Endodermal cell (in vitro differentiated cells): Measurements from ENCODE around the gene FLOT2. TPM values are rescaled to one million over a fixed set of nuclear protein-coding genes. Genes with fewer than 3 reads are reported as not detected.
A peak's percentile ranks its signal among the peaks of the same experiment; 100 is the strongest.
"Not testable (repeated sequence)": the region's sequence is repeated elsewhere in the genome, so short reads cannot be mapped to it uniquely, and the experiment has no call there.

Source experiments
- DNase-seq: peaks from one replicate; pipeline ENCODE4 v3.0.0-alpha.2; 2017
- H3K27ac ChIP-seq: 2 replicates; pipeline ENCODE4 v1.5.1; 2013; ENCODE audit warnings: mild to moderate bottlenecking, low read depth, low read length, moderate library complexity
- H3K27me3 ChIP-seq: 2 replicates; pipeline ENCODE4 v1.6.1; 2013; ENCODE audit warnings: mild to moderate bottlenecking, low read length, moderate library complexity; ENCODE audit not compliant: insufficient read depth, control insufficient read depth, poor library complexity, severe bottlenecking
- H3K36me3 ChIP-seq: 2 replicates; pipeline ENCODE4 v1.7.0; 2013; ENCODE audit warnings: mild to moderate bottlenecking, low read length, moderate library complexity; ENCODE audit not compliant: control insufficient read depth, insufficient read depth
- H3K4me1 ChIP-seq: one replicate; pipeline ENCODE4 v1.7.0; 2013; ENCODE audit warnings: low read length; ENCODE audit not compliant: control insufficient read depth, insufficient read depth
- H3K4me3 ChIP-seq: 2 replicates; pipeline ENCODE4 v1.5.1; 2013; ENCODE audit warnings: mild to moderate bottlenecking, low read length, moderate library complexity
- H3K9ac ChIP-seq: 2 replicates; pipeline ENCODE4 v1.6.1; 2013; ENCODE audit warnings: mild to moderate bottlenecking, low read length, moderate library complexity; ENCODE audit not compliant: poor library complexity, severe bottlenecking; ENCODE audit errors: extremely low read depth
- H3K9me3 ChIP-seq: 2 replicates; pipeline ENCODE4 v1.6.1; 2013; ENCODE audit warnings: mild to moderate bottlenecking, low read length, moderate library complexity; ENCODE audit not compliant: control insufficient read depth
- H3K27ac Mint-ChIP-seq: 2 replicates; pipeline ENCODE4 v1.8.0; 2020; ENCODE audit warnings: mixed read lengths
- H3K27me3 Mint-ChIP-seq: 2 replicates; pipeline ENCODE4 v1.8.0; 2021; ENCODE audit warnings: mild to moderate bottlenecking, mixed read lengths; ENCODE audit not compliant: insufficient read depth
- H3K36me3 Mint-ChIP-seq: 2 replicates; pipeline ENCODE4 v1.8.0; 2020; ENCODE audit warnings: low read depth, mixed read lengths
- H3K4me1 Mint-ChIP-seq: 2 replicates; pipeline ENCODE4 v1.8.0; 2020; ENCODE audit warnings: mixed read lengths
- H3K4me3 Mint-ChIP-seq: 2 replicates; pipeline ENCODE4 v1.8.0; 2020; ENCODE audit warnings: mild to moderate bottlenecking, moderate library complexity, mixed read lengths
- H3K9me3 Mint-ChIP-seq: 2 replicates; pipeline ENCODE4 v1.8.0; 2020; ENCODE audit warnings: mild to moderate bottlenecking, mixed read lengths
- WGBS, 2 experiments: methylation state at CpG; one replicate each; pipeline versions ENCODE4 v1.1.5 to v1.1.7; 2013; ENCODE audit warnings: missing lambda C conversion rate in 2 of 2, mixed read lengths in 1 of 2; ENCODE audit not compliant: insufficient coverage in 1 of 2, insufficient read length in 1 of 2; 5-methylcytosine and 5-hydroxymethylcytosine counted together
- total RNA-seq, 2 donors: library from RNA; stranded (reverse); fragmentation: NEBNext Ultra II Directional in 1 of 2; extraction: Animal tissue kit (Norgen Biotek cat#: 25700) in 1 of 2; gene quantifications; 2 replicates in 1 of 2; 3 replicates in 1 of 2; pipeline ENCODE4 v1.2.1, GENCODE V29; 2021
- TF ChIP-seq, protein P1 (sequence below): fragments of 200-600 bp; sonication (generic); conservative IDR thresholded peaks from 2 replicates; pipeline ENCODE4 v1.5.0; 2021; ENCODE audit warnings: antibody characterized with exemption, mild to moderate bottlenecking

FLOT2 gene
- total RNA-seq, 2 donors from 2014 or later = 195 to 215 TPM

DNA sequence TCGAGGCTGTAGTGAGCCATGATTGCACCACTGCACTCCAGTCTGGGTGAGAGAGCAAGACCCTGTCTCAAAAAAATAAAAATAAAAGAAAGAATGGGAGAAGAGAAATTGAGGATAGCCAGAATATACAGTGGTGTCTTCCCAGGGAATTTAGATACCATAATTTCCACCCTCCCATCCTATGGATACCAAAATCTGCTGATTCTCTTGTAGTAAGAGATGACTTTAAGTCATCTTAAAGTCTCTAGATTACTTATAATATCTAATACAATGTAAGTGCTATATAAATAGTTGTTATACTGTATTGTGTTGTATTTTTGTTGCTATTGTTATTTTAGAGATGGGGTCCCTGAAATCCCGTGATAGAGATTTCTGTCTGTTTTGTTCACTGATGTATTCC is 44.2 kb downstream of the FLOT2 start:
- H3K27me3 Mint-ChIP-seq = no peaks in the 10 kb centered on the region
- H3K36me3 Mint-ChIP-seq = peaks cover 13% of the 10 kb centered on the region
- Histone ChIP-seq H3K9ac (no peak overlapping the region), H3K4me1 (no peaks in the 10 kb centered on the region), H3K27me3 (no peaks in the 10 kb centered on the region), H3K27ac (no peak overlapping the region), H3K4me3 (no peak overlapping the region), H3K9me3 (no peaks in the 10 kb centered on the region), H3K36me3 (peaks cover 17% of the 10 kb centered on the region)
- H3K9me3 Mint-ChIP-seq = no peaks in the 10 kb centered on the region
- DNase-seq = no peak
- peaks cover 4% of the 10 kb centered on the region for H3K4me1 Mint-ChIP-seq
- no peak overlapping the region for H3K4me3 Mint-ChIP-seq
- TF ChIP-seq, protein P1, sequence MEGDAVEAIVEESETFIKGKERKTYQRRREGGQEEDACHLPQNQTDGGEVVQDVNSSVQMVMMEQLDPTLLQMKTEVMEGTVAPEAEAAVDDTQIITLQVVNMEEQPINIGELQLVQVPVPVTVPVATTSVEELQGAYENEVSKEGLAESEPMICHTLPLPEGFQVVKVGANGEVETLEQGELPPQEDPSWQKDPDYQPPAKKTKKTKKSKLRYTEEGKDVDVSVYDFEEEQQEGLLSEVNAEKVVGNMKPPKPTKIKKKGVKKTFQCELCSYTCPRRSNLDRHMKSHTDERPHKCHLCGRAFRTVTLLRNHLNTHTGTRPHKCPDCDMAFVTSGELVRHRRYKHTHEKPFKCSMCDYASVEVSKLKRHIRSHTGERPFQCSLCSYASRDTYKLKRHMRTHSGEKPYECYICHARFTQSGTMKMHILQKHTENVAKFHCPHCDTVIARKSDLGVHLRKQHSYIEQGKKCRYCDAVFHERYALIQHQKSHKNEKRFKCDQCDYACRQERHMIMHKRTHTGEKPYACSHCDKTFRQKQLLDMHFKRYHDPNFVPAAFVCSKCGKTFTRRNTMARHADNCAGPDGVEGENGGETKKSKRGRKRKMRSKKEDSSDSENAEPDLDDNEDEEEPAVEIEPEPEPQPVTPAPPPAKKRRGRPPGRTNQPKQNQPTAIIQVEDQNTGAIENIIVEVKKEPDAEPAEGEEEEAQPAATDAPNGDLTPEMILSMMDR = no peak
- 87 to 100% methylated on average over 2 of the region's 2 CpGs for WGBS, 2 experiments
- no peak overlapping the region for H3K27ac Mint-ChIP-seq

DNA sequence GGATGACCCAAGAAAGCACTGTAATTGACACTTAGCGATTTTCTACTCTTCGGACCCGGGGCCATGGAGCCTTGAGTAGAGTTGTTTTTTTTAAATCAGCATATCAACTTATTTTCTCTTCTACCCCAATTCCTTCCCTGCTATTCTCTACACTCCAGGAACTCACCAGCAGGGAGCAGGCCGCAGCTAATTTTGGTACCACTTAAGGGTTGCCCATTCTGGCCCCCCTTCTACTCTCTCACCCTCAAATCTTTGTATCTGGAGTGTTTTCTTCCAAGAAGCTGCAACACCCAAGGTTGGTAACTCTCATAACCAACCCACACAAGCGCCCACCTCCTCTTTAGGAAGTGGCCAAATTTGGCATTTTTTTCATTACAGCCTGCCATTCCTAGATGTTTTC is 48.3 kb downstream of the FLOT2 start:
- DNase-seq = no peak
- Mint-ChIP-seq H3K27me3 (no peaks in the 10 kb centered on the region), H3K4me1 (no peaks in the 10 kb centered on the region), H3K27ac (no peak overlapping the region), H3K36me3 (no peaks in the 10 kb centered on the region), H3K9me3 (no peaks in the 10 kb centered on the region), H3K4me3 (no peak overlapping the region)
- Histone ChIP-seq H3K4me1 (no peaks in the 10 kb centered on the region), H3K9ac (no peak overlapping the region), H3K9me3 (no peaks in the 10 kb centered on the region), H3K27ac (no peak overlapping the region), H3K36me3 (no peaks in the 10 kb centered on the region), H3K27me3 (no peaks in the 10 kb centered on the region), H3K4me3 (no peak overlapping the region)
- TF ChIP-seq, protein P1 = no peak
- 95 to 100% methylated on average over 1 to 5 of the region's 5 CpGs for WGBS, 2 experiments

DNA sequence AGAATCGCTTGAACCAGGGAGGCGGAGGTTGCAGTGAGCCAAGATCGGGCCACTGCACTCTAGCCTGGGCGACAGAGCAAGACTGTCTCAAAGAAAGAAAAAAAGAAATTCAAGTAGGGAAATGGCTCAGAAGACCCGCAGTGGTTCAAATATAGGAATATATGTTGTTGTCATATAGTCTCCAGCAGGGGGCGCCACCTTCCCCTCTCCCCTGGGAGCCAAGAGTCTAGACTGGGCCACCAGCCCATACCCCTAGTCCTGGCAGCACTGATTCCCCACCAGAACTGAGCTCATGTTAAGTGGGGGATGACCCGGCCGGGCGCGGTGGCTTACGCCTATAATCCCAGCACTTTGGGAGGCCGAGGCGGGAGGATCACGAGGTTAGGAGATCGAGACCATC is 48.9 kb downstream of the FLOT2 start:
- not testable (repeated sequence) for H3K4me1 Mint-ChIP-seq, H3K27me3 Mint-ChIP-seq, H3K4me1 ChIP-seq, H3K9me3 ChIP-seq, H3K36me3 ChIP-seq, H3K27ac ChIP-seq, H3K9ac ChIP-seq, H3K4me3 ChIP-seq, H3K27ac Mint-ChIP-seq, H3K9me3 Mint-ChIP-seq, H3K4me3 Mint-ChIP-seq, H3K36me3 Mint-ChIP-seq, H3K27me3 ChIP-seq
- peak; percentile 73 for DNase-seq
- TF ChIP-seq, protein P1 = peak; percentile 75
- 89 to 92% methylated on average over 6 to 15 of the region's 15 CpGs for WGBS, 2 experiments

DNA sequence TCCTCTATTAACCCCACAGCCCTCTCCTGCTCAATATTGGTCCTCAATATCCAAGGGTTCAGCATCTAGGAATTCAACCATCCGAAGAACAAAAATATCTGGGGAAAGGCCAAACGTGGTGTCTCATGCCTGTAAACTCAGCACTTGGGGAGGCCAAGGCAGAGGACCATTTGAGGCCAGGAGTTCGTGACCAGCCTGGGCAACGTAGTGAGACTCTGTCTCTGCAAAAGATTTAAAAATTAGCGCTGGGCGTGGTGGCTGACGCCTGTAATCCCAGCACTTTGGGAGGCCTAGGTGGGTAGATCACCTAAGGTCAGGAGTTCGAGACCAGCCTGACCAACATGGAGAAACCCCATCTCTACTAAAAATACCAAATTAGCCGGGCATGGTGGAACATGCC is 50.8 kb downstream of the FLOT2 start:
- not testable (repeated sequence) for H3K27me3 ChIP-seq, H3K4me1 ChIP-seq, H3K4me3 Mint-ChIP-seq, H3K4me1 Mint-ChIP-seq, H3K9me3 Mint-ChIP-seq, DNase-seq, H3K36me3 ChIP-seq, H3K9ac ChIP-seq, H3K27ac Mint-ChIP-seq, H3K9me3 ChIP-seq, H3K36me3 Mint-ChIP-seq, H3K4me3 ChIP-seq, H3K27me3 Mint-ChIP-seq, H3K27ac ChIP-seq
- 92 to 96% methylated on average over 7 to 8 of the region's 9 CpGs for WGBS, 2 experiments
